HEK293 (cell line): ENCODE results near the gene COMMD7.
A peak's percentile ranks its signal among the peaks of the same experiment; 100 is the strongest.
"Not testable (repeated sequence)": the region's sequence is repeated elsewhere in the genome, so short reads cannot be mapped to it uniquely, and the experiment has no call there.

ENCODE experiments used
- CTCF ChIA-PET: fragments of 350-600 bp; formaldehyde crosslinking; extraction: SDS; loops from one replicate; lab custom pipeline; 2021; ENCODE audit warnings: antibody characterized with exemption; lab: Yijun Ruan, JAX
- POLR2A ChIA-PET: fragments of 300-600 bp; formaldehyde crosslinking; extraction: SDS; loops from one replicate; lab custom pipeline; 2020; ENCODE audit warnings: antibody characterized with exemption, inconsistent platforms; lab: Yijun Ruan, JAX
- H3K27ac ChIP-seq: fragments of 200-500 bp; sonication (Bioruptor generic); 2 replicates; pipeline ENCODE4 v1.5.1; 2014; ENCODE audit warnings: low read depth, low read length, control low read depth, inconsistent platforms; ENCODE audit errors: extremely low read depth
- H3K36me3 ChIP-seq, 2 experiments: fragments of 200-500 bp in 1 of 2; sonication (Bioruptor generic) in 1 of 2; 1 replicate in 1 of 2; 2 replicates in 1 of 2; pipeline ENCODE4 v1.5.1; 2014 to 2017; ENCODE audit warnings: inconsistent platforms in 2 of 2, low read length in 2 of 2; ENCODE audit not compliant: control insufficient read depth in 2 of 2, insufficient read depth in 1 of 2
- H3K4me1 ChIP-seq: fragments of 200-500 bp; sonication (Bioruptor generic); 2 replicates; pipeline ENCODE4 v1.5.1; 2014; ENCODE audit warnings: mild to moderate bottlenecking, low read length, inconsistent platforms; ENCODE audit not compliant: control insufficient read depth, insufficient read depth
- H3K4me3 ChIP-seq: 2 replicates; pipeline ENCODE4 v1.5.1; 2011; ENCODE audit warnings: low read depth, mild to moderate bottlenecking, control low read depth, low read length, moderate library complexity
- H3K9me3 ChIP-seq: fragments of 200-500 bp; sonication (Bioruptor generic); 2 replicates; pipeline ENCODE4 v1.5.1; 2014; ENCODE audit warnings: low read depth, low read length, inconsistent platforms; ENCODE audit not compliant: control insufficient read depth, insufficient read depth
- AEBP2 ChIP-seq: fragments of 450-650 bp; formaldehyde crosslinking; IDR thresholded peaks from 2 replicates; pipeline ENCODE4 v1.5.1; 2016; ENCODE audit warnings: missing biosample characterization, missing genetic modification characterization, borderline replicate concordance
- EGR2 ChIP-seq: fragments of 450-650 bp; formaldehyde crosslinking; IDR thresholded peaks from 2 replicates; pipeline ENCODE4 v1.5.1; 2016; ENCODE audit warnings: low read depth, missing biosample characterization, missing genetic modification characterization
- GLIS1 ChIP-seq: fragments of 450-650 bp; formaldehyde crosslinking; IDR thresholded peaks from 2 replicates; pipeline ENCODE4 v1.5.1; 2016; ENCODE audit warnings: missing biosample characterization, missing genetic modification characterization
- GLIS2 ChIP-seq: fragments of 450-650 bp; formaldehyde crosslinking; IDR thresholded peaks from 2 replicates; pipeline ENCODE4 v1.5.1; 2016; ENCODE audit warnings: missing biosample characterization, missing genetic modification characterization
- OSR2 ChIP-seq: fragments of 450-650 bp; formaldehyde crosslinking; IDR thresholded peaks from 2 replicates; pipeline ENCODE4 v1.5.1; 2016; ENCODE audit warnings: missing biosample characterization, missing genetic modification characterization
- RBAK ChIP-seq: fragments of 450-650 bp; formaldehyde crosslinking; IDR thresholded peaks from 2 replicates; pipeline ENCODE4 v1.5.1; 2016; ENCODE audit warnings: missing biosample characterization, missing genetic modification characterization
- SCRT2 ChIP-seq: fragments of 450-650 bp; formaldehyde crosslinking; IDR thresholded peaks from 2 replicates; pipeline ENCODE4 v1.5.1; 2016; ENCODE audit warnings: missing biosample characterization, missing genetic modification characterization
- SP3 ChIP-seq: fragments of 450-650 bp; formaldehyde crosslinking; IDR thresholded peaks from 2 replicates; pipeline ENCODE4 v1.5.1; 2016; ENCODE audit warnings: missing biosample characterization, missing genetic modification characterization
- YY2 ChIP-seq: fragments of 450-650 bp; formaldehyde crosslinking; IDR thresholded peaks from 2 replicates; pipeline ENCODE4 v1.5.1; 2016; ENCODE audit warnings: missing biosample characterization, missing genetic modification characterization
- ZBTB48 ChIP-seq: fragments of 450-650 bp; formaldehyde crosslinking; IDR thresholded peaks from 2 replicates; pipeline ENCODE4 v1.5.1; 2016; ENCODE audit warnings: missing biosample characterization, missing genetic modification characterization
- ZBTB7A ChIP-seq: fragments of 450-650 bp; formaldehyde crosslinking; IDR thresholded peaks from 2 replicates; pipeline ENCODE4 v1.5.1; 2016; ENCODE audit warnings: low read depth, missing biosample characterization, missing genetic modification characterization
- ZFHX2 ChIP-seq: fragments of 450-650 bp; formaldehyde crosslinking; conservative IDR thresholded peaks from 2 replicates; pipeline ENCODE4 v1.5.1; 2016; ENCODE audit warnings: missing biosample characterization, missing genetic modification characterization
- ZFP69B ChIP-seq: fragments of 450-650 bp; formaldehyde crosslinking; IDR thresholded peaks from 2 replicates; pipeline ENCODE4 v1.5.1; 2016; ENCODE audit warnings: missing biosample characterization, missing genetic modification characterization
- ZNF114 ChIP-seq: fragments of 450-650 bp; formaldehyde crosslinking; IDR thresholded peaks from 2 replicates; pipeline ENCODE4 v1.5.0; 2017; ENCODE audit warnings: missing biosample characterization, missing genetic modification characterization
- ZNF121 ChIP-seq: fragments of 450-650 bp; formaldehyde crosslinking; IDR thresholded peaks from 2 replicates; pipeline ENCODE4 v1.5.1; 2016; ENCODE audit warnings: missing biosample characterization, missing genetic modification characterization
- ZNF138 ChIP-seq: fragments of 450-650 bp; formaldehyde crosslinking; IDR thresholded peaks from 2 replicates; pipeline ENCODE4 v1.5.1; 2016; ENCODE audit warnings: missing biosample characterization, missing genetic modification characterization, borderline replicate concordance
- ZNF544 ChIP-seq: fragments of 450-650 bp; formaldehyde crosslinking; IDR thresholded peaks from 2 replicates; pipeline ENCODE4 v1.5.0; 2017; ENCODE audit warnings: missing biosample characterization, missing genetic modification characterization
- ZNF621 ChIP-seq: fragments of 450-650 bp; formaldehyde crosslinking; IDR thresholded peaks from 2 replicates; pipeline ENCODE4 v1.5.1; 2017; ENCODE audit warnings: missing biosample characterization, missing genetic modification characterization
- ZSCAN23 ChIP-seq: fragments of 450-650 bp; formaldehyde crosslinking; IDR thresholded peaks from 2 replicates; pipeline ENCODE4 v1.5.1; 2016; ENCODE audit warnings: missing biosample characterization, missing genetic modification characterization
- TF ChIP-seq, protein P1 (sequence below): sonication (generic); formaldehyde crosslinking; IDR thresholded peaks from 2 replicates; pipeline ENCODE4 v1.8.1; 2022; ENCODE audit warnings: mild to moderate bottlenecking, moderate library complexity, missing genetic modification reagents
- TF ChIP-seq, protein P2 (sequence below): fragments of 450-650 bp; formaldehyde crosslinking; IDR thresholded peaks from 2 replicates; pipeline ENCODE4 v1.5.1; 2017; ENCODE audit warnings: missing biosample characterization, missing genetic modification characterization
- TF ChIP-seq, protein P3 (sequence below): fragments of 450-650 bp; formaldehyde crosslinking; IDR thresholded peaks from 2 replicates; pipeline ENCODE4 v1.5.1; 2017; ENCODE audit warnings: missing biosample characterization, missing genetic modification characterization

The COMMD7 gene

GRCh38 chr20:32731882-32732266, 11.4 kb downstream of the COMMD7 start:
- CTCF ChIA-PET: interaction anchor here (2.1 kb wide), 1 partner anchor 46 kb away, joined by 6 read pairs; no protein-coding TSS in a partner anchor
- POLR2A ChIA-PET: interaction anchor here (1.0 kb wide), 1 partner anchor 23 kb away, joined by 5 read pairs; no protein-coding TSS in a partner anchor
- peaks cover 0 to 9% of the 10 kb centered on the region in 2 experiments; a peak in 2 of 3 replicates for H3K36me3 ChIP-seq
- TF ChIP-seq RBAK (tag by site-specific recombination) (no peak), SCRT2 (tag by site-specific recombination) (no peak), ZNF621 (tag by site-specific recombination) (no peak), ZNF114 (tag by site-specific recombination) (no peak), AEBP2 (tag by site-specific recombination) (no peak)
- TF ChIP-seq, protein P1, sequence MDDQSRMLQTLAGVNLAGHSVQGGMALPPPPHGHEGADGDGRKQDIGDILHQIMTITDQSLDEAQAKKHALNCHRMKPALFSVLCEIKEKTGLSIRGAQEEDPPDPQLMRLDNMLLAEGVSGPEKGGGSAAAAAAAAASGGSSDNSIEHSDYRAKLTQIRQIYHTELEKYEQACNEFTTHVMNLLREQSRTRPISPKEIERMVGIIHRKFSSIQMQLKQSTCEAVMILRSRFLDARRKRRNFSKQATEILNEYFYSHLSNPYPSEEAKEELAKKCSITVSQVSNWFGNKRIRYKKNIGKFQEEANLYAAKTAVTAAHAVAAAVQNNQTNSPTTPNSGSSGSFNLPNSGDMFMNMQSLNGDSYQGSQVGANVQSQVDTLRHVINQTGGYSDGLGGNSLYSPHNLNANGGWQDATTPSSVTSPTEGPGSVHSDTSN (CRISPR knock-in tag): no peak
- TF ChIP-seq, protein P2, sequence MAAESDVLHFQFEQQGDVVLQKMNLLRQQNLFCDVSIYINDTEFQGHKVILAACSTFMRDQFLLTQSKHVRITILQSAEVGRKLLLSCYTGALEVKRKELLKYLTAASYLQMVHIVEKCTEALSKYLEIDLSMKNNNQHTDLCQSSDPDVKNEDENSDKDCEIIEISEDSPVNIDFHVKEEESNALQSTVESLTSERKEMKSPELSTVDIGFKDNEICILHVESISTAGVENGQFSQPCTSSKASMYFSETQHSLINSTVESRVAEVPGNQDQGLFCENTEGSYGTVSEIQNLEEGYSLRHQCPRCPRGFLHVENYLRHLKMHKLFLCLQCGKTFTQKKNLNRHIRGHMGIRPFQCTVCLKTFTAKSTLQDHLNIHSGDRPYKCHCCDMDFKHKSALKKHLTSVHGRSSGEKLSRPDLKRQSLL (tag by site-specific recombination): peak; percentile 40
- no peaks in the 10 kb centered on the region for H3K9me3 ChIP-seq
- no peak overlapping the region for H3K27ac ChIP-seq
- H3K4me1 ChIP-seq: 0 out of 2 replicates have a peak, but pooled peaks cover 2% of the 10 kb centered on the region
- H3K4me3 ChIP-seq: no peak overlapping the region

DNA sequence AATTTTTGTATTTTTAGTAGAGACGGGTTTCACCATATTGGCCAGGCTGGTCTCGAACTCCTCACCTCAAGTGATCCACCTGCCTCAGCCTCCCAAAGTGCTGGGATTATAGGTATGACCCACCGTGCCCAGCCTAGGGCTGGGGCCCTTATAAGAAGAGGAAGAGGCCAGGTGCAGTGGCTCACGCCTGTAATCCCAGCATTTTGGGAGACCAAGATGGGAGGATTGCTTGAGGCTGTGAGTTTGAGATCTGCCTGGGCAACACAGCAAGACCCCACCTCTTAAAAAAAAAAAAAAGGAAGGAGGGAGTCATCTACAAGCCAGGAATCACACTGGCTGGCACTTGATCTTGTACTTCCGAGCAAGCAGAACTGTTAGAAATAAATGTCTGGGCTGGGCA, 13.9 kb downstream of the COMMD7 start:
- H3K4me3 ChIP-seq, H3K4me1 ChIP-seq, H3K27ac ChIP-seq, POLR2A ChIA-PET, H3K9me3 ChIP-seq: not testable (repeated sequence)
- H3K36me3 ChIP-seq: peaks cover 4 to 17% of the 10 kb centered on the region in 2 experiments; a peak in 2 of 3 replicates
- CTCF ChIA-PET: interaction anchor here (0.6 kb wide), 1 partner anchor 367 kb away, joined by 3 read pairs; no protein-coding TSS in a partner anchor
- peak; percentile 77; the same call in 1 of the 2 replicates for TF ChIP-seq ZNF121
- TF ChIP-seq, all 188 proteins: peak for 1; not testable (repeated sequence) for 187

DNA sequence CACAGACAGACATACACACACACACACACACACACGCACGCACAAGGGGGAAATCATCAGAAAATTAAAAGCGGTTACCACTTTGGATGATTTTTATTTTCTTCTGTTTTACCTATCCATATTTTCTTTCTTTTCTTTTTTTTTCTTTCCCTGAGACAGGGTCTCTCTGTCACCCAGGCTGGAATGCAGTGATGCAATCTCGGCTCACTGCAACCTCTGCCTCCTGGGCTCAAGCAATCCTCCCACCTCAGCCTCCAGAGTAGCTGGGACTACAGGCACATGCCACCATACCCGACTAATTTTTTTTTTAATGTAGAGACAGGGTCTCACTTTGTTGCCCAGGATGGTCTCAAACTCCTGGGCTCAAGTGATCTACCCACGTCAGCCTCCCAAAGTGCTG, 14.8 kb downstream of the COMMD7 start:
- H3K27ac ChIP-seq, H3K9me3 ChIP-seq, CTCF ChIA-PET, H3K4me1 ChIP-seq, H3K4me3 ChIP-seq: not testable (repeated sequence)
- 0 out of 2 replicates have a peak, but pooled peaks have one; percentile 7 for TF ChIP-seq GLIS1 (tag by site-specific recombination)
- TF ChIP-seq EGR2 (tag by site-specific recombination): 0 out of 2 replicates have a peak, but pooled peaks have one; percentile 20
- TF ChIP-seq ZFHX2 (tag by site-specific recombination): peak; percentile 28
- POLR2A ChIA-PET: interaction anchor here (1.5 kb wide), 1 partner anchor 10 kb away, joined by 7 read pairs; no protein-coding TSS in a partner anchor
- H3K36me3 ChIP-seq: peaks cover 4 to 17% of the 10 kb centered on the region in 2 experiments; a peak in 2 of 3 replicates

- no peak overlapping the region for H3K27ac ChIP-seq
- H3K4me3 ChIP-seq: no peak overlapping the region
- CTCF ChIA-PET: interaction anchor here (0.6 kb wide), 2 partner anchors 63 to 141 kb away, joined by 3 read pairs; no protein-coding TSS in a partner anchor
- H3K36me3 ChIP-seq: peaks cover 4 to 17% of the 10 kb centered on the region in 2 experiments; a peak in 2 of 3 replicates
- 0 out of 2 replicates have a peak, but pooled peaks cover 2% of the 10 kb centered on the region for H3K4me1 ChIP-seq
- POLR2A ChIA-PET: interaction anchor here (1.5 kb wide), 1 partner anchor 11 kb away, joined by 7 read pairs; no protein-coding TSS in a partner anchor
- no peaks in the 10 kb centered on the region for H3K9me3 ChIP-seq
- TF ChIP-seq YY2 (tag by site-specific recombination) (no peak), OSR2 (tag by site-specific recombination) (peak; percentile 78), GLIS2 (tag by site-specific recombination) (no peak), ZBTB48 (tag by site-specific recombination) (no peak), SP3 (no peak), ZNF138 (tag by site-specific recombination) (no peak), ZNF544 (tag by site-specific recombination) (no peak), ZBTB7A (tag by site-specific recombination) (no peak), ZSCAN23 (tag by site-specific recombination) (no peak), ZFP69B (tag by site-specific recombination) (no peak), EGR2 (tag by site-specific recombination) (peak; percentile 68)
- TF ChIP-seq, protein P3, sequence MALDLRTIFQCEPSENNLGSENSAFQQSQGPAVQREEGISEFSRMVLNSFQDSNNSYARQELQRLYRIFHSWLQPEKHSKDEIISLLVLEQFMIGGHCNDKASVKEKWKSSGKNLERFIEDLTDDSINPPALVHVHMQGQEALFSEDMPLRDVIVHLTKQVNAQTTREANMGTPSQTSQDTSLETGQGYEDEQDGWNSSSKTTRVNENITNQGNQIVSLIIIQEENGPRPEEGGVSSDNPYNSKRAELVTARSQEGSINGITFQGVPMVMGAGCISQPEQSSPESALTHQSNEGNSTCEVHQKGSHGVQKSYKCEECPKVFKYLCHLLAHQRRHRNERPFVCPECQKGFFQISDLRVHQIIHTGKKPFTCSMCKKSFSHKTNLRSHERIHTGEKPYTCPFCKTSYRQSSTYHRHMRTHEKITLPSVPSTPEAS (tag by site-specific recombination): no peak
Observed at GRCh38 chr20:32727683-32728082, 15.6 kb downstream of the COMMD7 start.
